Globus pallidus (tissue), 1 donor: ENCODE results near the gene MBD2.
"Not testable (repeated sequence)": the region's sequence is repeated elsewhere in the genome, so short reads cannot be mapped to it uniquely, and the experiment has no call there.

ENCODE experiments used
- DNase-seq: peaks from one replicate; pipeline ENCODE4 v3.0.0-alpha.2; 2015; ENCODE audit warnings: low spot score

MBD2 gene

DNA sequence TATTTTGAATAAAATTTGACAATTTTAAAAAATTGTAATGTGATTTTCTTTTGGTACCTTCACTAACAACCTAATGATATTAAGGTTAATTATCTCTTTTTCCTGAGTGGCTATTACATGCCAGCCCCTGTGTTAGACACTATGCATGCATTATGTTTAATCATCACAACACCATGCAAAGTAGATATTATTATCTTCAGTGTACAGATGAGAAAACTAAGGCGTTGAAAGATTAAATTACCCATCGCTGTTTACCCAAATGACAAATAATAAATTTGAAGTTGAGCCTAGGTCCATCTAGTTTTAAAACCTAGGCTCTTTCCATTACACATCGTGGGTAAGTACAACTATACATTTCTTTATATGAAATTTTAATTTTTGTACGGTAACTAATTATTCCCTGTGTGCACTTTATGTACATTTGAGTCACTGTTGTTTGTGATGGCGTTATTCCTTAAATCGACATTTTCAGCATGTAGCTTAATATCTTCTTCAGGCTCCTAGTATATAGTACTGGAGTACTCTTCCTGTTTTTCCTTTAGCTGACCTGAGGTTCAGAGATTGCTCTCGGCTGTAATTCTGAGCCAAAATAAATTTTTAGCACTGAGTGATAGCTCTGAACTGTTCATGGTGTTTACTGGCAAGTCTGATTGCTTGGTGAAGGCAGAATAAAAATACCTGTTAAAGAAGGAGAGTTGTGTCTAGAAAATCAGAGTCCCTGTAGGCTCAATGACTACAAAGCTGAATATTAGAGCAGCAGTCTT, 13.9 kb upstream of the MBD2 start:
- DNase-seq = no peak

DNA sequence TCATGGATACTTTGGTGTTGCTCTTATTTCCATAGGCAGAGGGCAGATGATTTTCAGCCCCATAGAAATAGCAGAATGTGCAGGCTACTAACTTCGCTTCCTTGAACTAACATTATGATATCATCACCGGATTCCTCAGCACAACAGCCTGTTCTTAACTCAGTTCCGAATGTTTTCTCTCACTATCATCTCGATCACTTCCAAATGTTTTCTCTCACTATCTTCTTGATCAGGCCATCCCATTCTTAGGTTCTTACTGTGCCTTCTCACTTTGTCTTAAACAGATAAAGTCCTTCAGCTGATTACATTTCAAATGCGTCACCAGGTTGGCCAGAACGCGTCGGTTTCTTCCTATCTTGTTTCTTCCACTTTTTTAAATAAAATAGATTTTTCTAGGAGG, 11.4 kb upstream of the MBD2 start:
- no peak for DNase-seq

GRCh38 chr18:54233747-54234146, 9.3 kb upstream of the MBD2 start:
- DNase-seq = no peak

DNA sequence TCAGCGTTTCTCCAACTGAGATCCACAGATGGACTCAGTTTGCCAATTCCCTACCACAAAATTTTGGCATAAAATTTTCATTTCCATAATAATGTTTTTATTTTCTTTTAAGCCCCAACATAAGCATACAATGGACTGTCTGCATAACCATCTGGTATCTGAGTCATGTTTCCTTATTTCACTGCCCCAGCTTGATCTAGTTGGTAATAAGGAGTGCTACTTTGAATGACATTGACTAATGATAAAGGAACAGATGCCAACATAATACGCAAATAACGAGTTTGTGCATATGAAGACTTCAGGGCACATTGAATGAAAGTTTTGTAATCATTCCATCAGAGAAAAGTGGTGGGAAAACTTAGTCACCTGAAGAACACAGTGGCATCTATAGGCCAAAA, 8.8 kb upstream of the MBD2 start:
- DNase-seq = no peak

- DNase-seq = no peak
These were observed 8.2 kb upstream of the MBD2 start for GRCh38 chr18:54232485-54233227.

DNA sequence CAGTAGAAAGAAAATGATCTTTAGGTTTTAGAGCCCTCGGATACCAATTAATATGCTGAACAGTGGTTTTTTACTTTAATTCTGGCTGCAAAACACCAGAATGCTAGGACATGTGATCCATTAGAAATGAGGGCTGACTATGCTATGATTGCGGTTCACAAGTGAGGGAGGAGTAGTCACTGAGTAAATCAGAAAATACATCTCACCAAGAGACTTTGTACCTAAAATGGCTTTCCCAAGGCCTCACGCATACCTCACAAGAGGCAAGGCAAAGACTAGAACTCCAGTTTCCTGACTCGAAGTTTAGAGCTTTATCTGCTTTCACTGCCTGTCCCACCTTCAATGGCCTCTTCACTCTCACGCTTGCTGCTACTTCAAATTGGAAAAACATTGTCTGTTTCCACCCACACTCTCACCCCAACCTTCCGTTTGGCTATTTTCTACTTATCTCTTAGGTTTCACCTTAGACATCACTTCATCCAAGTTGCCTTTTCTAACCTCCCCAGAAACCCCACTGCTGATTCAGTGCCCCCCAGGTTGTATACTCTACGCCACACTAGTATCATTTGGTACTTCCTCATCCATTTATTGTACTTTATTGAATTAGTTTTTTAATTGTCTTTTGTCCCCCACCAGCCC, 5.1 kb upstream of the MBD2 start:
- DNase-seq = no peak

DNA sequence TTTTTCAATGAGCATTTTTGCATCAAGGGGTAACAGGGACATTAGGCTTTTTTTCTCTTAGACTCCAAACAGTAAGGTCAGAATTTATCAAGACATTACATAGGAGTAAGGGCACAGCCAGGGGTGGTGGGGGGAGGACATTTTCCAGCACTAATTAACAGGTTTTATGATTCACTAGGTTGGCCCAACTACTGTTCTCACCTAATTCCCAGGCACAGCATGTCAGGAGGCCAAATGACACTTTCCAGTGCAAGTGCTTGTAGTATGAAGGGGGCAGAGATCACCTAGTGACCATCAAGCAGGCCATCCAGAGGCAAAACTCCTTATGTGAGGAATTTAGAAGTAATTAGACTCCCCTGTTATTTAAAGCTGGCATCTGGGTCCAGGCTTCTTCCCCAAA, 3.9 kb upstream of the MBD2 start:
- no peak for DNase-seq

DNA sequence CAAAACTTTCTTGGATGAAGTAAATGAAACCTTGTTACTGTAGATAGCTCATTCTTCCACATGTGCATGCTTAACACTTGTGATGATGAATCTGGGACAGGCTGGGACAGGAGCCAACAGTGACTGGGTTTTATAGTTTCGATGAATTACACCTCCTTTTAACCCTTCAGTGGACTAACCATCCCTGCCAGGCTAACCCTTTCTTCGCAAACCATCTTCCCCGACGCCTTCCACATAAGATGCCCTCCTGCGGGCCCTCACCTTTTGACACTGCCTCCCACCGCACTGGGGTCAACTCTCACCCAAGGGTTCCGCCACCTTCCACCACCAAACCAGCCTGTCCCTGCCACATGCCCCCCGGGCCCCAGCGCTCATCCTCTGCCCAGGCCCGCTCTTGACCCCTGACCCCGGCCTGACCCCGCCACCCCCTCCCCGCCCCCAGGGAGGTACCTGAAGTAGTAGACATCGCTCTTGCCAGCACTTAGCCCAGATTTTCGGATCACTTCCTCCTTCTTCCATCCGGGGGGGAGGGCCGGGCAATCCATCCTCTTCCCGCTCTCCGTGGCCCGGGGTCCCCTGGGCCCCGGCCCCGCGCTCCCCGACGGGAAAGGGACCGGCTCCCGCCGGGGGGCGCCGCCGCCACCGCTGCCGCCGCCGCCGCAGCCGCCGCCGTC, 764 bp downstream of the MBD2 start:
- peak; percentile 24 for DNase-seq

- no peak for DNase-seq
These were observed 1.4 kb downstream of the MBD2 start for GRCh38 chr18:54222922-54223567.

DNA sequence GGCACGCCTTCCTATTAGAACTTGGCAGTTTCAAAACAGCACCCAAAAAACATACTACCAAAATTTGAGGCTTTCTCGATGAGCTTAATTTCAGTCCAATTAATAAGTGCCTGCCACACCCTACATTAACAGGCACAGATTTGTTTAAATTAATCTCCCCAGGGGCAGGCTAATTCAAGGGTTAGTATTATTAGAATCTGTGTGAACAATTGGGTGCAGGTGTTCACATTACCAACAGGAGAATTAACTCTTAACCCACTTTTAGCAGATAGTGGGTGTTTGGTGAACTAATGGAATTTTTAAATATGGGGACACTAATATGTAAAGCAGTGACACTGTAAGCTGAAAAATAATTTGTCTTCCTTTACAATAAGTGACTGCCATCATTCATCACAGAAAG, 4.1 kb downstream of the MBD2 start:
- DNase-seq = no peak

GRCh38 chr18:54218803-54219202, 5.7 kb downstream of the MBD2 start:
- not testable (repeated sequence) for DNase-seq

DNA sequence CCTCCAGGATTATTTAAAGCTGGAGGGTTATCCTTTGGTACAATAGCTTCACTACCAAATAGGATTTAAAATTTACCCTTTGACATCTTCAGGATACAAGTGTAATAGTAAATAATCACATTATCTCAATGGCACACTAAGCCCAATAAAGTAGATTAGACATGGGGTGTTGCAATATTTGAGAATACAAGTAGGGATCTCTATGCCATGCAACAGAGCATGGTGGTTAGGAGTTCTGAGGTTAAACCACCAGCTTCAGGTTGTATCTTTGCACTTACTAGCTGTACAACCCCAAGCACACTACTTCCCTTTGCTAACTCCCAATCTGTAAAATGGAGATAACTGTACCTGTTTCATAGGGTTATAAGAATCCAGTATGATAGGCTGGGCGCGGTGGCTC, 6.2 kb downstream of the MBD2 start:
- DNase-seq = no peak

- no peak for DNase-seq
These were observed 6.8 kb downstream of the MBD2 start for GRCh38 chr18:54217624-54218023.

DNA sequence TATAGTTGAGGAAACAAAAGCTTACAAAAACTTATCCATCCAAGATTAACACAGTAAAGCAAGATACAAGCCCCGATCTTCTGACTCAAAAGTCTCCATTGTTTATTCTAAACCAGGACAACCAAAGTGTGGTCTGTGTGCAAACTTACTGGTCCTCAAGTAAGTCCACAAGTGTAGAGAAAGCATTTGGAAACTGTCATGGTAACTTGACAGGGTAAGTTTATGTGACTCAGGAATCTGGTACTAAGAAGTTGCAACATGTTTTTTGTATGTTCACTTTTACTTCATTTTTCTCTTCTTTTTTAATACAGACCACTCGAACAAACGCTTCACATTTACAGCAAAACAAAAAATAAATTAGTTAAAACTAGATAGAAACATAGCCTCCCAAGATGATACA, 9.4 kb downstream of the MBD2 start:
- DNase-seq = no peak

GRCh38 chr18:54210463-54210862, 14.0 kb downstream of the MBD2 start:
- DNase-seq = no peak

- DNase-seq = no peak
These were observed 14.8 kb downstream of the MBD2 start for GRCh38 chr18:54209471-54210180.

- no peak for DNase-seq
These were observed 18.0 kb downstream of the MBD2 start for GRCh38 chr18:54206447-54206846.

- no peak for DNase-seq
These were observed 18.5 kb downstream of the MBD2 start for GRCh38 chr18:54205959-54206358.

DNA sequence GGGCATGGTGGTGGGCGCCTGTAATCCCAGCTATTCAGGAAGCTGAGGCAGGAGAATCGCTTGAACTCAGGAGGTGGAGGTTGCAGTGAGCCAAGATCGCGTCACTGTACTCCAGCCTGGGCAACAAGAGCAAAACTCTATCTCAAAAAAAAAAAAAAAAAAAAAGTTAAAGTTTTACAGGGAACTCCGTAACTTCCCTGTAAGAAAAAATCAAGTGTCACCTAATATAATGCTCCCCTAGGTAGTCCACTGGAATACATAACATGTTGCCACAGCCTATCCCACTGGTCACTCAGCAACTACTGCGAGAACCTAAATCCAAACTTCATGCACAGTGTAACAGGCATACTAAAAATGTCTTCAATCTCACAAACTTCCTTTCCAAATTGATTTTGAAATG, 19.0 kb downstream of the MBD2 start:
- DNase-seq = not testable (repeated sequence)

- DNase-seq = no peak
These were observed 19.6 kb downstream of the MBD2 start for GRCh38 chr18:54204883-54205282.

- no peak for DNase-seq
These were observed 20.6 kb downstream of the MBD2 start for GRCh38 chr18:54203914-54204313.
